K562 (cell line): ENCODE data around the gene CD4. TPM values are rescaled to one million over a fixed set of nuclear protein-coding genes. Genes with fewer than 3 reads are reported as not detected.

Experiments
- BHLHE40 ChIP-seq: IDR thresholded peaks from 2 replicates; pipeline ENCODE4 v1.6.1; 2011; ENCODE audit warnings: low read length, improper control_type of control experiment
- E2F4 ChIP-seq: sonication (generic); formaldehyde crosslinking; IDR thresholded peaks from 2 replicates; pipeline ENCODE4 v1.8.0; 2022; ENCODE audit warnings: mild to moderate bottlenecking, low read depth, missing genetic modification reagents
- EP300 ChIP-seq: IDR thresholded peaks from 2 replicates; pipeline ENCODE4 v1.6.1; 2012; ENCODE audit warnings: low read length, improper control_type of control experiment
- ERF ChIP-seq: fragments of 450-650 bp; formaldehyde crosslinking; IDR thresholded peaks from 2 replicates; pipeline ENCODE4 v1.4.0; 2020; ENCODE audit warnings: mild to moderate bottlenecking, mixed read lengths
- GABPB1 ChIP-seq: sonication (generic); formaldehyde crosslinking; IDR thresholded peaks from 2 replicates; pipeline ENCODE4 v1.8.0; 2022; ENCODE audit warnings: mild to moderate bottlenecking, missing genetic modification reagents
- GATAD2B ChIP-seq: fragments of 450-650 bp; IDR thresholded peaks from 2 replicates; pipeline ENCODE4 v1.6.1; 2017; ENCODE audit warnings: mild to moderate bottlenecking, borderline replicate concordance
- HMGN3 ChIP-seq: IDR thresholded peaks from 2 replicates; pipeline ENCODE4 v1.6.1; 2011; ENCODE audit warnings: borderline replicate concordance, low read depth, mild to moderate bottlenecking, mixed read lengths, low read length; ENCODE audit not compliant: insufficient read length; ENCODE audit errors: extremely low read depth
- HMGXB4 ChIP-seq: sonication (generic); formaldehyde crosslinking; IDR thresholded peaks from 2 replicates; pipeline ENCODE4 v1.8.1; 2023; ENCODE audit warnings: mild to moderate bottlenecking, missing genetic modification reagents
- KDM1A ChIP-seq, 2 experiments: fragments of 450-650 bp; IDR thresholded peaks; 2 replicates each; pipeline ENCODE4 v1.6.1; 2016; ENCODE audit warnings: mild to moderate bottlenecking in 2 of 2
- MBD1 ChIP-seq: fragments of 250-450 bp; sonication (Bioruptor Pico); IDR thresholded peaks from 2 replicates; pipeline ENCODE4 v1.8.0; 2022; ENCODE audit warnings: inconsistent platforms
- MEIS2 ChIP-seq: fragments of 450-650 bp; IDR thresholded peaks from 2 replicates; pipeline ENCODE4 v1.6.1; 2014; ENCODE audit warnings: mild to moderate bottlenecking; ENCODE audit not compliant: partially characterized antibody
- NBN ChIP-seq: fragments of 450-650 bp; IDR thresholded peaks from 2 replicates; pipeline ENCODE4 v1.6.1; 2016; ENCODE audit warnings: low read depth, mild to moderate bottlenecking
- PATZ1 ChIP-seq: fragments of 250-450 bp; sonication (Bioruptor Pico); IDR thresholded peaks from 2 replicates; pipeline ENCODE4 v1.5.0; 2020; ENCODE audit warnings: mild to moderate bottlenecking, borderline replicate concordance
- PKNOX1 ChIP-seq: fragments of 450-650 bp; IDR thresholded peaks from 2 replicates; pipeline ENCODE4 v1.6.1; 2016
- PML ChIP-seq: IDR thresholded peaks from 2 replicates; pipeline ENCODE4 v1.6.1; 2012; ENCODE audit warnings: low read length, inconsistent platforms
- POU5F1 ChIP-seq: fragments of 150-350 bp; IDR thresholded peaks from 2 replicates; pipeline ENCODE4 v1.6.1; 2014; ENCODE audit warnings: borderline replicate concordance, low read length, low read depth, mild to moderate bottlenecking; ENCODE audit not compliant: partially characterized antibody
- ZNF512 ChIP-seq: IDR thresholded peaks from 2 replicates; pipeline ENCODE4 v1.6.1; 2016; ENCODE audit warnings: missing genetic modification characterization, missing compliant biosample characterization
- polyA plus RNA-seq, 8 experiments: library from polyadenylated mRNA; depleted of rRNA in 4 of 8; stranded (reverse) in 5 of 8; unstranded in 3 of 8; fragments of >200 nt; fragmentation: Nextera tagmentation in 2 of 8; fragmentation: Illumina TruSeq in 1 of 8; extraction: Ambion mirVana in 2 of 8; extraction: Trizol in 1 of 8; gene quantifications; 2 replicates each; pipeline versions ENCODE4 v1.2.1 to v1.2.3, GENCODE V29; 2011 to 2014; ENCODE audit warnings: inconsistent platforms in 1 of 8, missing spikeins in 1 of 8
- total RNA-seq, 7 experiments: library from RNA; depleted of rRNA in 6 of 7; stranded (reverse); fragments of >200 nt in 6 of 7; fragmentation: Illumina TruSeq in 2 of 7; extraction: Trizol in 2 of 7; gene quantifications; 2 replicates each; pipeline versions ENCODE4 v1.2.1 to v1.2.3, GENCODE V29; 2011 to 2021; ENCODE audit warnings: low replicate concordance in 1 of 7

Gene CD4
- total and polyA plus RNA-seq, 9 of the 15 experiments (the other 6 are each of a cell fraction or from before 2014, with no cell fraction given), result 0.06 to 0.27 (median 0.09) TPM; not detected in 5

GRCh38 chr12:6851921-6852650, 62.8 kb downstream of the CD4 start, which contains the start of gene USP5 (continued):
- no peak for TF ChIP-seq MBD1 (CRISPR knock-in tag)
- peak; percentile 92 for TF ChIP-seq ERF (CRISPR knock-in tag)
- TF ChIP-seq GABPB1 (CRISPR knock-in tag), result peak; percentile 99
- TF ChIP-seq HMGN3, result peak; percentile 2
- TF ChIP-seq ZNF512 (tag), result no peak
- TF ChIP-seq GATAD2B, result no peak
- no peak for TF ChIP-seq PATZ1 (CRISPR knock-in tag)
- TF ChIP-seq PKNOX1, result peak; percentile 98
- 0 out of 2 replicates have a peak, but pooled peaks have one; percentile 43 for TF ChIP-seq PML
- peak; percentile 90 for TF ChIP-seq POU5F1
- TF ChIP-seq HMGXB4 (CRISPR knock-in tag), result no peak
- TF ChIP-seq MEIS2, result no peak
- no peak for TF ChIP-seq EP300
- TF ChIP-seq BHLHE40, result peak; percentile 54; the same call in 1 of the 2 replicates
- no peak for TF ChIP-seq KDM1A (IDR thresholded peaks at IDR 0.05)
- TF ChIP-seq E2F4 (CRISPR knock-in tag), result 0 out of 2 replicates have a peak, but pooled peaks have one; percentile 51
- no peak for TF ChIP-seq NBN
